Fibroblast of skin of left biceps (primary cell): ENCODE measurements around the gene BNC2.

Experiments
- DNase-seq, 2 experiments: peaks; one replicate each; pipeline ENCODE4 v3.0.0-alpha.2; 2013; ENCODE audit warnings: low read depth in 2 of 2

Gene BNC2

DNA sequence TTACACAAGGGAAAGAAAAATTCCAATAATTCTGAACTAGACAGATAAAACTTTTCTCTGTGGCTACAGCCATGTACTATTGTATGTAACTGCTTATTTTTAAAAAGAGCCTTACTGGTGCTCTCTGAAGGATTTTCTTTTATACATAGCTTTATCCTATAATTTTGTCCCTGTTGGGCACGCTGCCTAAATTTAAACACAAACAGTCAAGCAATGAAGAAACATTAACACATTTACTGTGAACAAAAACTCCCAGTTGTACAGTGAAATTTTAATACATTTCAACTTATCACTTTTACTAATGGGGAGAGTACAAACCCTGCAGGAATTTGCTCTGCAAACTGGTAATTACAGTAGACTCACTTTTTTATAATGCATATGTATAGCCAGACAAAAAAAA, 273.3 kb downstream of the BNC2 start:
- no peak for DNase-seq

- DNase-seq = no peak
Observed at GRCh38 chr9:16595227-16595626, 275.2 kb downstream of the BNC2 start.

GRCh38 chr9:16594787-16595186, 275.7 kb downstream of the BNC2 start:
- no peak for DNase-seq

DNA sequence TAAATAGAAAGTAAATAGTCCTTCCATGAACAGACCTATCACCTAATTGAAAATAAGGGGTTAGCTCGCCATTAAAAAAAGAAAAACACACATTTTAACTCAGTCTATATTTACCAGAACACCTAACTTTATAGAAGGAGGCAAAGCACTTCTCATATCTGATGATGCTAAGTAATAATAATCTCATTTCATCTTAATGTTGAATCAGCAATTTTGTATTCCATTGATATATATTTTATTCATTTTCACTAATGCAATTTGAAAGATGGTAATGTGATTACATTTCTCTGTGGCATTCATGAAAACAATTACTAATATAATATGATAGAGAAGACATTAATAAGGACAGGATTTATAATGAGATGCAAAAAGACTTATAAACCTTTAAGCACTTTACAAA, 276.7 kb downstream of the BNC2 start:
- DNase-seq = no peak

GRCh38 chr9:16591092-16591491, 279.4 kb downstream of the BNC2 start:
- DNase-seq = no peak

- DNase-seq = no peak
Observed at GRCh38 chr9:16585591-16585990, 284.9 kb downstream of the BNC2 start.

- no peak for DNase-seq
Observed at GRCh38 chr9:16579872-16580432, 290.5 kb downstream of the BNC2 start.

- no peak for DNase-seq
Observed at GRCh38 chr9:16575986-16576245, 294.6 kb downstream of the BNC2 start.

- no peak for DNase-seq
Observed at GRCh38 chr9:16575142-16575985, 295.1 kb downstream of the BNC2 start.

- DNase-seq = no peak
Observed at GRCh38 chr9:16572005-16572734, 298.3 kb downstream of the BNC2 start.

DNA sequence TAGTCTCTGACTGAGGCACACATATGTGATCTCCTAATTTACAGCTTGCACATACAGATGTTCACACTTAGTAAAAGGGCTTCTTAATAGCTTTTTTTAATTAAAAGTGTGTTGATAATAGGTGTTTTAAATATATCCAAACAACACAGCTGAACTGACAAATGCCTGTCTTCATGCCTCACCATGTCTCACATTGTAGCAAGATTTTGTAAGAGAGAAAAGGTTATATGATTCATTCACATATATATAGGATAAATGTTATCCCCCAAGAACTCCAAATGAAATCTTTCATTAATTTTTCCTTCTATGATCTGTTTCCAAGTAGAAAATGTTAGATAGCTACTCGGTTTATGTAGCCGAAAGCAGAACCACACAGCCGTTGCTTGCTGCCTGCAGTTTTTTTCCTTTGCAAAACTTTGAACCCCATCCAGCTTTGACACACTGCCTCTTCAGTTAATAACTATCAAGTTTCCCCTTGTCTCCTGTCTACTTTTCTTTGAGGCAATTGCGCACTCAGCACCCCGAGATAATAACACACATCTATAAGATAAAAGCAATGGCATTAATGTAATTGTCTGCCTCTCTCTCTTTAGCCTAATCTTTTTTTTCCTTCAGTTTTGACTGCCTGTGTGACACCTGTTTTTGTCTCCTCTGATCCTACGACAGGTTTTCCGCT, 299.2 kb downstream of the BNC2 start:
- peak in 1 of 2 experiments; percentile 10 for DNase-seq

GRCh38 chr9:16563446-16563845, 307.0 kb downstream of the BNC2 start:
- no peak for DNase-seq

DNA sequence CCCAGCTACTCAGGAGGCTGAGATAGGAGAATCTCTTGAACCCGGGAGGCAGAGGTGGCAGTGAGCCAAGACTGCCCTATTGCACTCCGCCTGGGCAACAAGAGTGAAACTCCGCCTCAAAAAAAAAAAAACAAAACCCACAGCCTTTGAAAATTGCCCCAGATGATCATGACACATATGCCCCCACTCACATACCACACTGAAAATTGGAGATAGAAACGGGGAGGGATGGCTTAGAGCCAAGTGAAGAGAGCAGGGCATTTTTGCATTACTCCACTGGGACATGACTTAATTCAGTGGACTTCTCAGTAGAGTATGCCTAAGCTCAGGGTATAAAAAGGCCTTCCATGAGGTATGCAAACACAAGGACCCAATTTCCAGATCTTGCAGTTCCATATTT, 309.3 kb downstream of the BNC2 start:
- no peak for DNase-seq

DNA sequence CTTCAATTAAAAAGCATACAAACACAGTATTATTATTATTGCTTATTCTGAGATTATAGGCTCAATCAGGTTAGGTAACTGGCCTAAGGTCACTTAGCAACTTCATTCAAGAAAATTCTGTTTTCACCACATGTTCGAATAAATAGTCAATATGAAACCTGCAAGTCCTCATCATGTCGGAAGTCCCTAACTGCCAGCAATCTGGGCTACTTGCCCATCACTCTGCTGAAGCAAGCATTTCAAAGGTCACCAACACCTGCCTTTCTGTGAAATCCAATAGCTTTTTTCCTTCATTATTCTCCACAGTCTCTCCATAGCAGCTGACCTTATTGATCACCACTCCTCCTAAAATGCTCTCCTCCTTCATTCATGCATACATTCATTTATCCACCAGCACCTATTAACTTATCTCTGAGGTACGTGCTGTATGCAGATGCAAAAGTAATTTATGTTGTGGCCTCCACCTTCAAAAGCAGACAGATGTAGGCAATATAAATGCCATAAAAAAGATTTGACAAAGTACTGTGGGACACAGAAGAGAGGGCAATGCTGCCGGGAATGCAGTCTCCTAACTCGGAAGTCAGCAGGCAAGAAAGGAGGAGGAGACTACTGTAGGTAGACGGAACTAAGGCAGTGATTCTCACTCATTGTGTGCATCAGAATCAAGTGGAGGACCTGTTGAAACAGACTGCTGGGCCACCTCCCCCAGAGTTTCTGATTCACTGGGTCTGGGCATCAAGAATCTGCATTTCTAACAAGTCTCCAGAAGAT, 310.9 kb downstream of the BNC2 start:
- DNase-seq = no peak

DNA sequence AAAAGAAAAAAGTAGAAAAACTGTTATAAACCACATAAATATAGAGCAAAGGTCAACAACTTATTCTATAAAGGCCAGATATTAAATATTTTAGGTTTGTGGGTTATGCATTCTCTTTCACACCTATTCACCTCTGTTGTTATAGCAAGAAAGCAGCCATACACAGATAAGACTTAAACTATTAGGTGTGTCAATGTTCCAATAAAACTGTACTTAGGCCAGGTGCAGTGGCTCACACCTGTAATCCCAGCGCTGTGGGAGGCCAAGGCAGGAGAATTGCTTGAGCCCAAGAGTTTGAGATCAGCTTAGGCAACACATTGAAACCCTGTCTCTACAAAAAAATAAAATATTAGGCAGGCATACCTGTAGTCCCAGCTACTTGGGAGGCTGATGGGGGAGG, 314.7 kb downstream of the BNC2 start:
- no peak for DNase-seq

- DNase-seq = no peak
Observed at GRCh38 chr9:16553869-16554540, 316.5 kb downstream of the BNC2 start.

DNA sequence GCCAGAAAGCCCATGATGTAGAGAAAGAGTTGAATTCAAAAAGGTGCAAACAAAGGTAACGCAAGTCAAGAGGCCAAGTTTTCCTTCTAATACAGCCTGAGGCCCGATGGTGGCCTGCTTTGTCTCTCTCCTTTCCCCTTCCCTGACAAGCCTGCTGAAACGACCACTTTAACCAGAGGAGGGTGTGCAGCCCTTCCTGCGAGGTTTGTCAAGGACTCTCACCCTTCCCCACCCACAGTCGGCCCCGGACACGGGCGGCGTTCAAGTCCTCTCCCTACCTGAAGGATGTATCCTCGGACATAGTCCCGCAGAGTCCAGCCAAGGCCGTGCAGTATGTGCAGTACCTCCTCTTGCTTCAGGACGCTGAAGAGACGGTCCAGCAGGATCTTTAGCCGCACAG, 318.2 kb downstream of the BNC2 start:
- DNase-seq = no peak

DNA sequence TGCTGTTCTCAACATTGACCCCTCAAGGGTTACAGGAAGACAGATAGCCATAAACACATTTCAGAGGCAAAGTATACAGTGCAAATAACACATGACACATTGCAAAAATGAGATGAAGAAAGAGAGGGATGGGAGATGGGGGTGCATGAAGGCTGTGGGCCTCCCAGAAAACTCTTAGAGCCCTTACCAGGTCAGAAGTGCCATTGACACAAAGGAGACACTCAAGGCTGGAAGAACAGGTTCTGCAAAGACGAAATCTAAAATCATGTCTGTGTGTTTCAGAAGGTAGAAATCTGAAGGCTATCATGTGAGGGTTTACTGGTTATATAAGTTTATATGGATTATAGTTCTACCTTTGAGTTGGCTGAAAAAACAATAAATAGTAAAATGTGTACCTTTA, 318.8 kb downstream of the BNC2 start:
- no peak for DNase-seq

DNA sequence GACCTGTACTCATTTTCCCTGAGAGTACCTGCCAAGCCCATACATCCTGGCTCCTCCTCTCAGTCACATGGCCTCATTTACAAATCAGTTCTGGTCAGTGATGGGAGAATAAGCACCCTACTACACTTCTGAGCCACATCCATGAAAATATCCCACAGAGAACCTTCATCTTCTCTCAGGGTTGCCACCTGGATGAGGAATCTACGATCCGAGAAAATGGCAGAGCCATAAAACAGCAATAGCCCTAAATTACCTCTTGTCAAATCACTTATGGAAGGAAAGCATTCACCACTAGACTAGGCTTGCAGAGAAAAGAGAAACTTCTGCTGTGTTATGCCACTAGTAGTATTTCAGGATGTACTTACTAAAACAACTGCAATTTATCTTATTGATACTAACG, 324.8 kb downstream of the BNC2 start:
- DNase-seq = no peak

DNA sequence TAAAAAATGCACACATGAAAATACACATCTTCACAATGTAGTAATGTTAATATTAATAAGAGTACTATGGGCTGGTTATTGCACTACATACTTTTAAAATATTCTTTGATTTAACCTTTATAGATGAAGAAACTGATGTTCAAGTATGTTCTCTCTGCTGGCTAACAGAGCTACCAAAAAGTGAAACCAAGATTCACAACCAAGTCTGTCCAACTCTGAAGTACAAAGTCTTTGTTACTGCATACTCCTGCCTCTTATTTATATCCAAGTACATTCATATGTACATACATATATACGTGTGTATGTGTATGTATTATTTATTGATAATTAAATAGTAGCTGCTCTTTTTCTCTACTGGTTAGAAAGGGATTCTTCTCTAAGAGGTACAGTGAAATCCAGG, 325.6 kb downstream of the BNC2 start:
- DNase-seq = no peak

- no peak for DNase-seq
Observed at GRCh38 chr9:16543686-16544085, 326.8 kb downstream of the BNC2 start.
